Measurements from ENCODE around the gene NFIA. TPM values are rescaled to one million over a fixed set of nuclear protein-coding genes. Genes with fewer than 3 reads are reported as not detected.

The NFIA gene
- total and polyA plus RNA-seq, 10 of the 15 experiments (the other 5 are each of a cell fraction or from before 2014, with no cell fraction given), result 0.10 to 0.16 TPM; not detected in 8

DNA sequence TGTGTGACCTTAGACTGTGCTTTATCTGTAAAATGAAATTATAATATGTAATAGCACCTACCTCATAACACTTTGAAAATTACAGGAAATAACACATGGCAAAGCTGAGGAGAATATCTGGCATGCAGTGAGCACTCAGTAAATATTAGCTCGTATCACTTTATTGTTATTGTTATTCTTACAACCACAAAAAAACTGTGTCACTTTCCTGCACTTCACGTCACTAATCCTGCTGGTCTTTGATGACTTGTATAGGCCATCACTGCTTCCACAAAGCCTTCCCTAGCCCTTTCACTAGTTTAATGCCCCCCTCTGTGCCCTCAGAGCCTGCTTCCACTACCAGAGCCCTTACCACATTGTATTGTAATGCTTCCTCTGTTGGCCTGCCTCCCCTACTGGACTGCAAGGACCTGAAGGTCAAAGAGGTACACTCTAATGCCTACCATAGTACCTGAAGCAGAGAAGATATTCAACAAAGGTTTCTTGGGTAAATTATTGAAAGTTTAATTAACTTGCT is 231.6 kb downstream of the NFIA start (continued):
- TF ChIP-seq, protein P1, sequence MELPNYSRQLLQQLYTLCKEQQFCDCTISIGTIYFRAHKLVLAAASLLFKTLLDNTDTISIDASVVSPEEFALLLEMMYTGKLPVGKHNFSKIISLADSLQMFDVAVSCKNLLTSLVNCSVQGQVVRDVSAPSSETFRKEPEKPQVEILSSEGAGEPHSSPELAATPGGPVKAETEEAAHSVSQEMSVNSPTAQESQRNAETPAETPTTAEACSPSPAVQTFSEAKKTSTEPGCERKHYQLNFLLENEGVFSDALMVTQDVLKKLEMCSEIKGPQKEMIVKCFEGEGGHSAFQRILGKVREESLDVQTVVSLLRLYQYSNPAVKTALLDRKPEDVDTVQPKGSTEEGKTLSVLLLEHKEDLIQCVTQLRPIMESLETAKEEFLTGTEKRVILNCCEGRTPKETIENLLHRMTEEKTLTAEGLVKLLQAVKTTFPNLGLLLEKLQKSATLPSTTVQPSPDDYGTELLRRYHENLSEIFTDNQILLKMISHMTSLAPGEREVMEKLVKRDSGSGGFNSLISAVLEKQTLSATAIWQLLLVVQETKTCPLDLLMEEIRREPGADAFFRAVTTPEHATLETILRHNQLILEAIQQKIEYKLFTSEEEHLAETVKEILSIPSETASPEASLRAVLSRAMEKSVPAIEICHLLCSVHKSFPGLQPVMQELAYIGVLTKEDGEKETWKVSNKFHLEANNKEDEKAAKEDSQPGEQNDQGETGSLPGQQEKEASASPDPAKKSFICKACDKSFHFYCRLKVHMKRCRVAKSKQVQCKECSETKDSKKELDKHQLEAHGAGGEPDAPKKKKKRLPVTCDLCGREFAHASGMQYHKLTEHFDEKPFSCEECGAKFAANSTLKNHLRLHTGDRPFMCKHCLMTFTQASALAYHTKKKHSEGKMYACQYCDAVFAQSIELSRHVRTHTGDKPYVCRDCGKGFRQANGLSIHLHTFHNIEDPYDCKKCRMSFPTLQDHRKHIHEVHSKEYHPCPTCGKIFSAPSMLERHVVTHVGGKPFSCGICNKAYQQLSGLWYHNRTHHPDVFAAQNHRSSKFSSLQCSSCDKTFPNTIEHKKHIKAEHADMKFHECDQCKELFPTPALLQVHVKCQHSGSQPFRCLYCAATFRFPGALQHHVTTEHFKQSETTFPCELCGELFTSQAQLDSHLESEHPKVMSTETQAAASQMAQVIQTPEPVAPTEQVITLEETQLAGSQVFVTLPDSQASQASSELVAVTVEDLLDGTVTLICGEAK (IDR thresholded peaks at IDR 0.05; ENCODE audit: borderline replicate concordance), result no peak
- TF ChIP-seq, protein P2, sequence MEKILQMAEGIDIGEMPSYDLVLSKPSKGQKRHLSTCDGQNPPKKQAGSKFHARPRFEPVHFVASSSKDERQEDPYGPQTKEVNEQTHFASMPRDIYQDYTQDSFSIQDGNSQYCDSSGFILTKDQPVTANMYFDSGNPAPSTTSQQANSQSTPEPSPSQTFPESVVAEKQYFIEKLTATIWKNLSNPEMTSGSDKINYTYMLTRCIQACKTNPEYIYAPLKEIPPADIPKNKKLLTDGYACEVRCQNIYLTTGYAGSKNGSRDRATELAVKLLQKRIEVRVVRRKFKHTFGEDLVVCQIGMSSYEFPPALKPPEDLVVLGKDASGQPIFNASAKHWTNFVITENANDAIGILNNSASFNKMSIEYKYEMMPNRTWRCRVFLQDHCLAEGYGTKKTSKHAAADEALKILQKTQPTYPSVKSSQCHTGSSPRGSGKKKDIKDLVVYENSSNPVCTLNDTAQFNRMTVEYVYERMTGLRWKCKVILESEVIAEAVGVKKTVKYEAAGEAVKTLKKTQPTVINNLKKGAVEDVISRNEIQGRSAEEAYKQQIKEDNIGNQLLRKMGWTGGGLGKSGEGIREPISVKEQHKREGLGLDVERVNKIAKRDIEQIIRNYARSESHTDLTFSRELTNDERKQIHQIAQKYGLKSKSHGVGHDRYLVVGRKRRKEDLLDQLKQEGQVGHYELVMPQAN (conservative IDR thresholded peaks at IDR 0.05), result no peak
- TF ChIP-seq TCF12 (IDR thresholded peaks at IDR 0.05; ENCODE audit: low read depth, low read length), result no peak

DNA sequence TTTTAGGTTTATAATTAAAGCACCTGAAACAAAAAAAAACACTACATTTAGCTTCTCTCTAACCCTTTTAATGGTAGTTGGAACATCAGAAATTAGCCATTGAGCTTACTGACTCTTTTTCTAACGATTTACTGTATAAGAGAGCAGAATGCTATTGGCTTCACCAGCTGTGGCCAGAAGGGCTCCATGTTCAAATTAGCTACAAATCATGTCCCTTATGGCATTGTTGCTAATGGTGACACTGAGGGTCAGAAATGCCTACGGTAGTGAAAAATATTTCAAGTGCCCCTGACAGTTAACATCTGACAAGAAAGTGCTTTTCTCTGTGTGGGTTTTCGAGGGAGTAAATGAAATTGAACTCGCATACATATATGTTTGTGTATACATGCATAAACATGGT is 232.7 kb downstream of the NFIA start:
- BruUV-seq (replicated peaks), result no TSS peak
- Histone ChIP-seq H3K4me1 (ENCODE audit: control insufficient read depth, insufficient read depth, low read length) (no peaks in the 10 kb centered on the region; the same call in 1 of the 2 replicates), H2AFZ (ENCODE audit: control insufficient read depth, low read depth, low read length) (no peak overlapping the region), H4K20me1 (ENCODE audit: control insufficient read depth, insufficient read depth) (no peaks in the 10 kb centered on the region), H3K4me2 (ENCODE audit: control insufficient read depth, insufficient read depth) (no peak overlapping the region), H3K79me2 (ENCODE audit: control insufficient read depth, insufficient read depth, low read length) (no peaks in the 10 kb centered on the region), H3K27ac (ENCODE audit: control insufficient read depth, insufficient read depth) (no peak overlapping the region), H3K9ac (ENCODE audit: control insufficient read depth, insufficient read depth, low read length) (no peak overlapping the region), H3K4me3 (no peak overlapping the region), H3K27me3 (replicated peaks in 1 of 2; ENCODE audit: control insufficient read depth in 2 of 2, insufficient read depth in 2 of 2, low read length in 1 of 2) (no peaks in the 10 kb centered on the region; a peak in 1 of 4 replicates), H3K9me3 (replicated peaks; ENCODE audit: control insufficient read depth, insufficient read depth, low read length) (no peaks in the 10 kb centered on the region), H3K36me3 (ENCODE audit: control insufficient read depth in 2 of 2, insufficient read depth in 2 of 2, low read length in 1 of 2) (no peaks in the 10 kb centered on the region)
- SMC1A ChIA-PET (ENCODE audit: uncharacterized antibody, unreplicated experiment), result no interaction called here
- ATAC-seq, result no peak
- 52% methylated on average over 4 of the region's 4 CpGs for WGBS (ENCODE audit: insufficient coverage, insufficient replicate concordance, low lambda C conversion rate, missing lambda C conversion rate)
- POLR2A ChIA-PET, result no interaction called here
- CTCF ChIA-PET, result no interaction called here
- FAIRE-seq, result no peak
- no peak for DNase-seq (ENCODE audit: low read depth, low spot score)
- intact Hi-C loops (cut with micrococcal nuclease; ENCODE audit: unreplicated experiment) (no loop called here), in situ Hi-C loops (cut with MboI) (no loop called here)
- RAD21 ChIA-PET (ENCODE audit: unreplicated experiment), result no interaction called here
- TF ChIP-seq TBL1XR1 (IDR thresholded peaks at IDR 0.05; ENCODE audit: low read depth, low read length) (no peak), HCFC1 (IDR thresholded peaks at IDR 0.05; ENCODE audit: low read length) (no peak), KLF5 (IDR thresholded peaks at IDR 0.05; ENCODE audit: partially characterized antibody) (no peak), RBBP5 (conservative IDR thresholded peaks at IDR 0.05) (no peak), NFXL1 (IDR thresholded peaks at IDR 0.05; ENCODE audit: borderline replicate concordance) (no peak), GABPA (IDR thresholded peaks at IDR 0.05; ENCODE audit: low read depth) (no peak), HDAC6 (IDR thresholded peaks at IDR 0.05; ENCODE audit: unreplicated experiment) (no peak), NRF1 (conservative IDR thresholded peaks at IDR 0.05; ENCODE audit: low read depth, low read length) (no peak), MXI1 (IDR thresholded peaks at IDR 0.05; ENCODE audit: low read depth, low read length) (no peak), RB1 (IDR thresholded peaks at IDR 0.05; ENCODE audit: borderline replicate concordance) (no peak), POU2F2 (IDR thresholded peaks at IDR 0.05; ENCODE audit: borderline replicate concordance, low read depth, low read length) (no peak), NR2C1 (IDR thresholded peaks at IDR 0.05) (no peak), TARDBP (IDR thresholded peaks at IDR 0.05; ENCODE audit: borderline replicate concordance) (no peak)
- TF ChIP-seq, protein P3, sequence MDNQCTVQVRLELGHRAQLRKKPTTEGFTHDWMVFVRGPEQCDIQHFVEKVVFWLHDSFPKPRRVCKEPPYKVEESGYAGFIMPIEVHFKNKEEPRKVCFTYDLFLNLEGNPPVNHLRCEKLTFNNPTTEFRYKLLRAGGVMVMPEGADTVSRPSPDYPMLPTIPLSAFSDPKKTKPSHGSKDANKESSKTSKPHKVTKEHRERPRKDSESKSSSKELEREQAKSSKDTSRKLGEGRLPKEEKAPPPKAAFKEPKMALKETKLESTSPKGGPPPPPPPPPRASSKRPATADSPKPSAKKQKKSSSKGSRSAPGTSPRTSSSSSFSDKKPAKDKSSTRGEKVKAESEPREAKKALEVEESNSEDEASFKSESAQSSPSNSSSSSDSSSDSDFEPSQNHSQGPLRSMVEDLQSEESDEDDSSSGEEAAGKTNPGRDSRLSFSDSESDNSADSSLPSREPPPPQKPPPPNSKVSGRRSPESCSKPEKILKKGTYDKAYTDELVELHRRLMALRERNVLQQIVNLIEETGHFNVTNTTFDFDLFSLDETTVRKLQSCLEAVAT (IDR thresholded peaks at IDR 0.05), result no peak

Measured in GM12878 (cell line).